COLO668 (cell line): ENCODE measurements around the gene ASIC2.

Source experiments
- DNase-seq: peaks from one replicate; lab custom pipeline; 2025; ENCODE audit not compliant: unreplicated experiment; lab: John Stamatoyannopoulos, UW

Gene ASIC2

GRCh38 chr17:33207231-33207630 lies 85.9 kb downstream of the ASIC2 start:
- DNase-seq, result no peak

DNA sequence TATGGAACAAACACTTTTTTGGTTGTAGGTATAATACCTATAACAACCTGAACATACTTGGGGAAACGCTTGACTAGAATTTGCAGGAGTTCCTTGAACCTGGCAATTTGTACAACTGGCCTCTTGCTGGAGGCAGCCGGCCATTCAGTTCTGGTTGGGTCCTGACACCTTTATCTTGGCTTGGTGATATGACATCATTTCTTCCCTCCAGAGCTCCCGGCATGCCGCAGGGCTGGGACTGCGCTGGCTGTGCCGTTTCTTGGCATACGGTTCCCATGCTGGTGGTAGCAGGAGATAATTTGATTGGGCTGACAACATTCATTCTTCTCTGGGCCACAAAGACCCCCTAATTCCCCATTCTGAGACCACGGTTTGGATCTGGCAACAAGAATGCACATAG lies 87.5 kb downstream of the ASIC2 start:
- DNase-seq, result peak; percentile 18

- no peak for DNase-seq
These were observed 88.4 kb downstream of the ASIC2 start for GRCh38 chr17:33204701-33205100.

DNA sequence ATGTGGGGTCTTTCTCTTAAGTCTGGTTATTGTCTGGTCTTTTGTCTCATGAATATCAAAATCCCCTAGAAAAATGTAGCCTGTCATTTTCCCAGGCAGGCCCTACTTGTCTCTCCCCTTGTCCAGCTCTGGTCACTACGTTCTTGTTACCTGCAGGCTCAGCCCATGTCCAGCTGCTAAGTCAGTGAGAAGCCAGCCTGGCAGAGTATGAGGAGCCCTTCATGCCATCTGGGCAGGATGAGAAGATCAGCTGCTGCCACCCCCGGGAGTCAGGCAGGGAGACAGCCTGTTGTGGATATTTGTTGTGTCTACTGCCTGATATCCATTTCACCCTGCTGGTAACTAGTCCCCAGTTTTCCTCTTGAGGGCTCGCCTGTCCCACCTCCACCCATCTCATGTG lies 88.9 kb downstream of the ASIC2 start:
- no peak for DNase-seq

DNA sequence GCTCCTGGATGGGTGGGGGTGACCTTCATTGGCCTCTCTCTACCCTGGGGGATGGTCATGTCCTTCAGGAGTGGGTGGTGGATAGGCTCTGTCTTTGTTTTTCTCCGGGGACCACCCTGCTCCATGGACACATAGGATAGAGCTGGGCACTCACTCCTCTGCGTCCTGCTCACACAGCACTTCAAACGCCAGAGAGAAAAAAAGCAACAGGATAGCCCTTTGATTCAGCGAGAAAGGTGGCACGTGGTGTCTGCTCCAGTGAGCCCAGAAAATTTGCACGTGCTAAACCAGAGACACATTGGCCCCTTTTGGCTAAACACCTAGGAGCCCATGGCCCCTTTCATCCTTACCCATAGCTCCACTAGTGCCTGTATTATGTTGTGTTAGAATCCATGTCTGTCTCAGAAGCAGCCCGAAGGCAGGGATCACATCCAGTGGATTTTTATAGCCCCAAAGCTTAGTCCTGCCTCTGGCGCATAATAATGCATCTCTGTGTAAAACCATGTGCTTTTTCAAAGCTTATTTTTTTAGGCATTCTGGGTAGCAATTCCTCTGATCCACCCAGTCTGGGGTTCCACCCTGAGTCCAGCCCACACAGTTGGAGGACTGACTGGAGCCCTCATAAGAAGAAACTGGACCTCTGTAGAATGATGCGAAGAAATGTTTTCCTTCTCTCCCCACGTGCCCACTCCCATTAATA lies 90.1 kb downstream of the ASIC2 start:
- no peak for DNase-seq

- peak; percentile 16 for DNase-seq
These were observed 91.1 kb downstream of the ASIC2 start for GRCh38 chr17:33202021-33202420.

- no peak for DNase-seq
These were observed 91.8 kb downstream of the ASIC2 start for GRCh38 chr17:33201283-33201682.

DNA sequence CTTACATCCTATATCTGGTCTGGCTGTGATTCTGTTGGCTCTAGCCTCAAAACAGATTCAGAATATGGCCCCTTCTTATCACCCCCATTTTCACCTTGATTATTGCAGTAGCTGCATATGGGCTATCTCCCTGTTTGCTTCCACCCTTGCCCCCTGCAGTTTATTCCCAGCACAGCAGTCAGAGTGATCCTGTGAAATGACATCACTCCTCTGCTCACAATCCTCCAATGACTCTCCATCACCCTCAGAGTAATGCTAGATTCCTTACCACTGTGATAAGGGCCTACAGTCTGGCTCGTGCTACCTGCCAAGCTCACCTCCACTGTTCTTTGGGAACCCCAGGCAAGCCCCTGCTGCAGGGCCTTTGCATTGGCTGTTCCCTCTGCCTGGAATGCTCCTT lies 92.5 kb downstream of the ASIC2 start:
- DNase-seq, result peak; percentile 2

GRCh38 chr17:33199571-33200510 lies 93.3 kb downstream of the ASIC2 start:
- DNase-seq, result no peak

- DNase-seq, result no peak
These were observed 94.1 kb downstream of the ASIC2 start for GRCh38 chr17:33198954-33199353.

- DNase-seq, result no peak
These were observed 95.8 kb downstream of the ASIC2 start for GRCh38 chr17:33197342-33197741.

DNA sequence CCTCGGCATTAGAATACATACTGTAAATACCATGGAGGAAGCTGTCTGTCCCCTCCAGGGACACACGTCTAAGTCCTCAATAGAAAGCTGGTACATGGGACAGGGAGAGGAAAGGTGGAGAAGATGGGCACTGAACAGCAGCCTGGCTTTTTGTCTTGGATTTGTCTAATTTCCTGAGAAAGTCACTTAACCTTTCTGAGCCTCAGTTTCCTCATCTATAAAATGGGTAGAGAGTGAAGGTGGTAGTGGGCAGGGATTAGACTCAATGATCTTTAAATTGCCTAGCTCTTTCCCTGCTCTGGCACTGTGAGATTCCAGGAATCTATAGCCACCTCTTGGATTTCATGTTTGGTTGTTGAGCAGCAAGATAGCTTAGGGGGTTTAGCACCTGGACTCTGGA lies 96.2 kb downstream of the ASIC2 start:
- no peak for DNase-seq

GRCh38 chr17:33192951-33193911 lies 99.9 kb downstream of the ASIC2 start:
- no peak for DNase-seq

- DNase-seq, result no peak
These were observed 109.5 kb downstream of the ASIC2 start for GRCh38 chr17:33183487-33184026.

DNA sequence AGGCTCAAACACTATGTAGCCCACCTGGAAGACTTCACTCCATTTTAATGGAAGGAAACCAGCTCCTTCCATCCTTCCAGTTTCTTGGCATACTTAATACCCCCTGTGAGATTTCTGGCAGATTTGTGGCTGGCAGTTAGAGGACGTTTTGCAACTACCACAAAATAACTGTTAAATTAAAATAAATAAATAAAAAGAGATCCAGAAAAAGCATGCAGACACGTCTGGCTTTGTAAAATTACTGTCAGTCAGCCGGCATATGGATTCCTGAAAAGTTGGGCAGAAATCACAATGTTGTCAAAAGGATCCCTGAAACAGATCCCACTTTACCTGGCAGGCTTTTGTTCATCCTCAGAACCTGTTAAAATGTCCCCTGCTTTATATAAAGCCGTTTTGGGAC lies 113.9 kb downstream of the ASIC2 start:
- no peak for DNase-seq

- DNase-seq, result peak; percentile 0
These were observed 114.4 kb downstream of the ASIC2 start for GRCh38 chr17:33178681-33179080.

- DNase-seq, result no peak
These were observed 117.5 kb downstream of the ASIC2 start for GRCh38 chr17:33175562-33175961.

- no peak for DNase-seq
These were observed 121.2 kb downstream of the ASIC2 start for GRCh38 chr17:33171931-33172330.

DNA sequence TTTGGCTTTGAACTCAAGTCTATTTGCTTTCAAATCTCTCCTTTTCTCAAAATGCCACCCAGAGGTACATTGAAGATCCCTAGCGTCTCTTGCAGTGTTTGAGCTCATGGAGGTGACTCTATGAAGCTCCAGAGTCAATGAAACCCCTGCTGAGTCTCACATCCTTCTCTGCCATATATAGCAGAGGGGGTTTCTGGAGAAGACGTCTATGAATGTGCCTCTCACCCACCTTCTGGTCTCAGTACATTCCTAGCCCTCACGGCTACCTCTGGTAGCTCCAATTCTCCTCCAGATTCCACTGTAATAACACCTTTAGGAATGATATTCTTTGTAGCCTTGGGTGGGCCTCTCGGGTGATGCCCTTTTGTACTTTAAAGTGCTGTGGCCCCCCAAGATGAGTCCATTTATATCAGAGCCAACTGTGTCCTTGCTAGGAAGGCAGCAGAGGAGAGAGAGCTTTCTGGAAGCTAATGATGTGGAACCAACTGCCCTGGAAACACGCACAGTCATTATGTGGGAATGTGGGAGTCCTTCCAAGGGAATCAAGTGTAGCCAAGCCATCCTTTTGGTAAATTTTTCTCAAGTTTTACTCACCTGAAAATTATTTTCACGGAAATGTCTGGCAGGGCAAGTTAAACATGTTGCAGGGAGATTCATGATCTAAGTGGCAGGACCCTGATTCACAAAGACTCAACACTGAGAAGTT lies 123.4 kb downstream of the ASIC2 start:
- DNase-seq, result no peak

- DNase-seq, result no peak
These were observed 125.4 kb downstream of the ASIC2 start for GRCh38 chr17:33167736-33168135.
